Measurements from ENCODE around the gene SAC3D1.
A peak's percentile ranks its signal among the peaks of the same experiment; 100 is the strongest.

Gene SAC3D1

GRCh38 chr11:65034423-65034822, 6.6 kb upstream of the SAC3D1 start:
- Histone ChIP-seq H3K27ac (no peak overlapping the region), H3K36me3 (ENCODE audit: insufficient read depth, low read length) (no peaks in the 10 kb centered on the region), H3K9me3 (ENCODE audit: low read depth, low read length) (no peaks in the 10 kb centered on the region), H3K4me3 (no peak overlapping the region), H3K9ac (ENCODE audit: insufficient read length) (no peak overlapping the region)
- TF ChIP-seq EZH2 (IDR thresholded peaks at IDR 0.05) (no peak), POLR2AphosphoS5 (IDR thresholded peaks at IDR 0.05; ENCODE audit: borderline replicate concordance, low read depth, low read length) (no peak), FOXP2 (optimal IDR thresholded peaks at IDR 0.05; ENCODE audit: control extremely low read depth, extremely low read length, insufficient read depth) (no peak)
- DNase-seq (ENCODE audit: low read depth, low spot score): no peak

- Histone ChIP-seq H3K4me3 (no peak overlapping the region), H3K36me3 (ENCODE audit: insufficient read depth, low read length) (no peaks in the 10 kb centered on the region), H3K27ac (no peak overlapping the region), H3K9me3 (ENCODE audit: low read depth, low read length) (no peaks in the 10 kb centered on the region), H3K9ac (ENCODE audit: insufficient read length) (no peak overlapping the region)
- DNase-seq (ENCODE audit: low read depth, low spot score): no peak
- TF ChIP-seq FOXP2 (optimal IDR thresholded peaks at IDR 0.05; ENCODE audit: control extremely low read depth, extremely low read length, insufficient read depth) (no peak), EZH2 (IDR thresholded peaks at IDR 0.05) (no peak), POLR2AphosphoS5 (IDR thresholded peaks at IDR 0.05; ENCODE audit: borderline replicate concordance, low read depth, low read length) (no peak)
Observed at GRCh38 chr11:65035579-65035978, 5.4 kb upstream of the SAC3D1 start.

GRCh38 chr11:65036931-65037330, 4.1 kb upstream of the SAC3D1 start:
- TF ChIP-seq FOXP2 (optimal IDR thresholded peaks at IDR 0.05; ENCODE audit: control extremely low read depth, extremely low read length, insufficient read depth) (no peak), POLR2AphosphoS5 (IDR thresholded peaks at IDR 0.05; ENCODE audit: borderline replicate concordance, low read depth, low read length) (no peak), EZH2 (IDR thresholded peaks at IDR 0.05) (no peak)
- H3K27ac ChIP-seq: no peak overlapping the region
- no peaks in the 10 kb centered on the region for H3K9me3 ChIP-seq (ENCODE audit: low read depth, low read length)
- H3K4me3 ChIP-seq: no peak overlapping the region
- no peak for DNase-seq (ENCODE audit: low read depth, low spot score)
- H3K9ac ChIP-seq (ENCODE audit: insufficient read length): no peak overlapping the region
- no peaks in the 10 kb centered on the region for H3K36me3 ChIP-seq (ENCODE audit: insufficient read depth, low read length)

- Histone ChIP-seq H3K36me3 (ENCODE audit: insufficient read depth, low read length) (peaks cover 13% of the 10 kb centered on the region), H3K9ac (ENCODE audit: insufficient read length) (peak overlapping the region; percentile 92), H3K4me3 (peak overlapping the region; percentile 94), H3K27ac (peak overlapping the region; percentile 93), H3K9me3 (ENCODE audit: low read depth, low read length) (no peaks in the 10 kb centered on the region)
- DNase-seq (ENCODE audit: low read depth, low spot score): no peak
- TF ChIP-seq FOXP2 (optimal IDR thresholded peaks at IDR 0.05; ENCODE audit: control extremely low read depth, extremely low read length, insufficient read depth) (no peak), POLR2AphosphoS5 (IDR thresholded peaks at IDR 0.05; ENCODE audit: borderline replicate concordance, low read depth, low read length) (no peak), EZH2 (IDR thresholded peaks at IDR 0.05) (no peak)
Observed at GRCh38 chr11:65040520-65040846, 527 bp upstream of the SAC3D1 start.

- TF ChIP-seq FOXP2 (optimal IDR thresholded peaks at IDR 0.05; ENCODE audit: control extremely low read depth, extremely low read length, insufficient read depth): no peak
- no peak for TF ChIP-seq EZH2 (IDR thresholded peaks at IDR 0.05)
- TF ChIP-seq POLR2AphosphoS5 (IDR thresholded peaks at IDR 0.05; ENCODE audit: borderline replicate concordance, low read depth, low read length): no peak
- Histone ChIP-seq H3K9me3 (ENCODE audit: low read depth, low read length) (no peaks in the 10 kb centered on the region), H3K27ac (no peak overlapping the region), H3K36me3 (ENCODE audit: insufficient read depth, low read length) (peaks cover 13% of the 10 kb centered on the region), H3K9ac (ENCODE audit: insufficient read length) (no peak overlapping the region), H3K4me3 (no peak overlapping the region)
- no peak for DNase-seq (ENCODE audit: low read depth, low spot score)
Observed at GRCh38 chr11:65042891-65043290, 1.9 kb downstream of the SAC3D1 start.

- no peak for DNase-seq (ENCODE audit: low read depth, low spot score)
- TF ChIP-seq EZH2 (IDR thresholded peaks at IDR 0.05) (no peak), POLR2AphosphoS5 (IDR thresholded peaks at IDR 0.05; ENCODE audit: borderline replicate concordance, low read depth, low read length) (no peak), FOXP2 (optimal IDR thresholded peaks at IDR 0.05; ENCODE audit: control extremely low read depth, extremely low read length, insufficient read depth) (no peak)
- Histone ChIP-seq H3K9me3 (ENCODE audit: low read depth, low read length) (no peaks in the 10 kb centered on the region), H3K9ac (ENCODE audit: insufficient read length) (no peak overlapping the region), H3K27ac (no peak overlapping the region), H3K36me3 (ENCODE audit: insufficient read depth, low read length) (peaks cover 13% of the 10 kb centered on the region), H3K4me3 (no peak overlapping the region)
Observed at GRCh38 chr11:65043881-65044501, 3.0 kb downstream of the SAC3D1 start.

GRCh38 chr11:65045061-65045460, 4.1 kb downstream of the SAC3D1 start:
- H3K9me3 ChIP-seq (ENCODE audit: low read depth, low read length): no peaks in the 10 kb centered on the region
- no peak overlapping the region for H3K27ac ChIP-seq
- no peak overlapping the region for H3K4me3 ChIP-seq
- DNase-seq (ENCODE audit: low read depth, low spot score): no peak
- peaks cover 13% of the 10 kb centered on the region for H3K36me3 ChIP-seq (ENCODE audit: insufficient read depth, low read length)
- TF ChIP-seq EZH2 (IDR thresholded peaks at IDR 0.05): no peak
- no peak for TF ChIP-seq FOXP2 (optimal IDR thresholded peaks at IDR 0.05; ENCODE audit: control extremely low read depth, extremely low read length, insufficient read depth)
- TF ChIP-seq POLR2AphosphoS5 (IDR thresholded peaks at IDR 0.05; ENCODE audit: borderline replicate concordance, low read depth, low read length): no peak
- no peak overlapping the region for H3K9ac ChIP-seq (ENCODE audit: insufficient read length)

- Histone ChIP-seq H3K9me3 (ENCODE audit: low read depth, low read length) (no peaks in the 10 kb centered on the region), H3K36me3 (ENCODE audit: insufficient read depth, low read length) (peaks cover 13% of the 10 kb centered on the region), H3K27ac (no peak overlapping the region), H3K9ac (ENCODE audit: insufficient read length) (no peak overlapping the region), H3K4me3 (no peak overlapping the region)
- TF ChIP-seq FOXP2 (optimal IDR thresholded peaks at IDR 0.05; ENCODE audit: control extremely low read depth, extremely low read length, insufficient read depth) (no peak), POLR2AphosphoS5 (IDR thresholded peaks at IDR 0.05; ENCODE audit: borderline replicate concordance, low read depth, low read length) (no peak), EZH2 (IDR thresholded peaks at IDR 0.05) (no peak)
- DNase-seq (ENCODE audit: low read depth, low spot score): no peak
Observed at GRCh38 chr11:65045728-65046127, 4.7 kb downstream of the SAC3D1 start.
